Thymus (tissue), 11 donors: ENCODE results near the gene PRR19. TPM values are rescaled to one million over a fixed set of nuclear protein-coding genes. Genes with fewer than 3 reads are reported as not detected.

Experiments used
- DNase-seq, 9 donors: peaks; one replicate each; pipeline ENCODE4 v3.0.0-alpha.2; 2013; ENCODE audit warnings: low spot score in 9 of 9, low read depth in 6 of 9, missing footprints in 1 of 9
- H3K27ac ChIP-seq, 2 donors: one replicate each; pipeline ENCODE4 v1.5.1; 2013; ENCODE audit warnings: control low read depth in 1 of 2, low read depth in 1 of 2, low read length in 1 of 2, mild to moderate bottlenecking in 1 of 2, moderate library complexity in 1 of 2
- H3K27me3 ChIP-seq, 2 donors: one replicate each; pipeline ENCODE4 v1.5.1; 2013; ENCODE audit warnings: low read length in 1 of 2; ENCODE audit not compliant: control insufficient read depth in 2 of 2, insufficient read depth in 1 of 2
- H3K36me3 ChIP-seq, 2 donors: one replicate each; pipeline ENCODE4 v1.5.1; 2013; ENCODE audit warnings: low read length in 1 of 2, mild to moderate bottlenecking in 1 of 2, moderate library complexity in 1 of 2; ENCODE audit not compliant: control insufficient read depth in 2 of 2, insufficient read depth in 2 of 2
- H3K4me1 ChIP-seq, 2 donors: one replicate each; pipeline ENCODE4 v1.5.1; 2013; ENCODE audit warnings: low read length in 2 of 2; ENCODE audit not compliant: control insufficient read depth in 2 of 2, insufficient read depth in 2 of 2
- H3K4me3 ChIP-seq, 2 donors: one replicate each; pipeline ENCODE4 v1.5.1; 2013; ENCODE audit warnings: low read length in 2 of 2, control low read depth in 1 of 2, mild to moderate bottlenecking in 1 of 2
- H3K9me3 ChIP-seq, 2 donors: one replicate each; pipeline ENCODE4 v1.5.1; 2013; ENCODE audit warnings: low read length in 1 of 2, mild to moderate bottlenecking in 1 of 2; ENCODE audit not compliant: control insufficient read depth in 2 of 2, insufficient read depth in 1 of 2
- WGBS: extraction: QIAGEN DNeasy Blood & Tissue Kit; methylation state at CpG from one replicate; pipeline ENCODE4 v1.1.7; 2013; 5-methylcytosine and 5-hydroxymethylcytosine counted together
- polyA plus RNA-seq: library from polyadenylated mRNA; stranded (reverse); fragments of 200-250 nt; gene quantifications from one replicate; pipeline ENCODE4 v1.2.3, GENCODE V29; 2013
- total RNA-seq: library from RNA; stranded (reverse); fragments of 120-200 nt; gene quantifications from one replicate; pipeline ENCODE4 v1.2.4, GENCODE V29; 2013
- donor health status: healthy.

The PRR19 gene
- total and polyA plus RNA-seq, 2 donors: 0.42 to 0.78 TPM

GRCh38 chr19:42281146-42281826 lies 20.6 kb upstream of the PRR19 start:
- Histone ChIP-seq H3K27ac (peak overlapping the region; percentile 68 to 89), H3K9me3 (no peaks in the 10 kb centered on the region), H3K4me1 (peaks cover 54 to 72% of the 10 kb centered on the region in 2 donors), H3K36me3 (peaks cover 0 to 6% of the 10 kb centered on the region in 2 donors), H3K27me3 (no peaks in the 10 kb centered on the region), H3K4me3 (peak overlapping the region; percentile 70 to 78)
- peak in 1 of 9 donors; percentile 29 for DNase-seq
- 19% methylated on average over 25 of the region's 25 CpGs for WGBS

GRCh38 chr19:42281827-42282762 lies 19.8 kb upstream of the PRR19 start:
- Histone ChIP-seq H3K4me3 (peak overlapping the region in 1 of 2 donors; percentile 70), H3K36me3 (peaks cover 6 to 10% of the 10 kb centered on the region in 2 donors), H3K4me1 (peaks cover 54 to 72% of the 10 kb centered on the region in 2 donors), H3K9me3 (no peaks in the 10 kb centered on the region), H3K27ac (peak overlapping the region; percentile 68 to 94), H3K27me3 (no peaks in the 10 kb centered on the region)
- DNase-seq: peak in 1 of 9 donors; percentile 27
- 46% methylated on average over 7 of the region's 7 CpGs for WGBS

GRCh38 chr19:42282819-42283187 lies 19.1 kb upstream of the PRR19 start:
- no peak for DNase-seq
- peaks cover 52 to 69% of the 10 kb centered on the region in 2 donors for H3K4me1 ChIP-seq
- WGBS: 60% methylated on average over 4 of the region's 4 CpGs
- H3K27ac ChIP-seq: peak overlapping the region; percentile 89 to 94
- H3K9me3 ChIP-seq: no peaks in the 10 kb centered on the region
- peaks cover 13% of the 10 kb centered on the region in 2 donors for H3K36me3 ChIP-seq
- H3K27me3 ChIP-seq: no peaks in the 10 kb centered on the region
- peak overlapping the region in 1 of 2 donors; percentile 83 for H3K4me3 ChIP-seq

GRCh38 chr19:42283188-42284065 lies 18.5 kb upstream of the PRR19 start:
- no peaks in the 10 kb centered on the region for H3K27me3 ChIP-seq

GRCh38 chr19:42284066-42284501 lies 17.8 kb upstream of the PRR19 start:
- peaks cover 26% of the 10 kb centered on the region in 2 donors for H3K36me3 ChIP-seq
- H3K27me3 ChIP-seq: no peaks in the 10 kb centered on the region
- under 1% methylated on average over 74 of the region's 76 CpGs for WGBS
- H3K27ac ChIP-seq: peak overlapping the region in 1 of 2 donors; percentile 97
- no peaks in the 10 kb centered on the region for H3K9me3 ChIP-seq
- peak in 4 of 9 donors; percentile 68 to 83 (median 72) for DNase-seq
- H3K4me3 ChIP-seq: peak overlapping the region in 1 of 2 donors; percentile 83
- peaks cover 48 to 57% of the 10 kb centered on the region in 2 donors for H3K4me1 ChIP-seq

More at GRCh38 chr19:42283188-42284065, 18.5 kb upstream of the PRR19 start:
- H3K9me3 ChIP-seq: no peaks in the 10 kb centered on the region
- H3K4me1 ChIP-seq: peaks cover 50 to 63% of the 10 kb centered on the region in 2 donors
- H3K4me3 ChIP-seq: peak overlapping the region; percentile 41 to 83
- peak in 8 of 9 donors; percentile 84 to 98 (median 95) for DNase-seq
- peak overlapping the region; percentile 89 to 97 for H3K27ac ChIP-seq
- 3% methylated on average over 73 of the region's 74 CpGs for WGBS
- peaks cover 19% of the 10 kb centered on the region in 2 donors for H3K36me3 ChIP-seq

GRCh38 chr19:42284591-42285341 lies 17.2 kb upstream of the PRR19 start:
- DNase-seq: peak in 1 of 9 donors; percentile 56
- 2% methylated on average over 41 of the region's 41 CpGs for WGBS
- H3K36me3 ChIP-seq: peaks cover 32 to 33% of the 10 kb centered on the region in 2 donors
- H3K27ac ChIP-seq: peak overlapping the region; percentile 22 to 67
- H3K9me3 ChIP-seq: no peaks in the 10 kb centered on the region
- peak overlapping the region; percentile 56 to 83 for H3K4me3 ChIP-seq
- H3K4me1 ChIP-seq: peaks cover 41 to 50% of the 10 kb centered on the region in 2 donors
- no peaks in the 10 kb centered on the region for H3K27me3 ChIP-seq

GRCh38 chr19:42285541-42285941 lies 16.4 kb upstream of the PRR19 start:
- Histone ChIP-seq H3K36me3 (peaks cover 40% of the 10 kb centered on the region in 2 donors), H3K9me3 (no peaks in the 10 kb centered on the region), H3K27ac (peak overlapping the region; percentile 6 to 67), H3K27me3 (no peaks in the 10 kb centered on the region), H3K4me3 (peak overlapping the region; percentile 56 to 83), H3K4me1 (peaks cover 39 to 48% of the 10 kb centered on the region in 2 donors)
- 34% methylated on average over 5 of the region's 5 CpGs for WGBS
- DNase-seq: peak in 1 of 9 donors; percentile 16

GRCh38 chr19:42285988-42286348 lies 16.0 kb upstream of the PRR19 start:
- Histone ChIP-seq H3K4me1 (peaks cover 36 to 43% of the 10 kb centered on the region in 2 donors), H3K27me3 (no peaks in the 10 kb centered on the region), H3K27ac (peak overlapping the region; percentile 53 to 67), H3K4me3 (peak overlapping the region in 1 of 2 donors; percentile 2), H3K9me3 (no peaks in the 10 kb centered on the region), H3K36me3 (peaks cover 44 to 45% of the 10 kb centered on the region in 2 donors)
- no peak for DNase-seq
- WGBS: 31% methylated on average over 6 of the region's 6 CpGs
